HepG2 (cell line): ENCODE data around the gene RAB11FIP5. TPM values are rescaled to one million over a fixed set of nuclear protein-coding genes. Genes with fewer than 3 reads are reported as not detected.

ENCODE experiments used
- DR1 ChIP-seq: sonication (generic); formaldehyde crosslinking; IDR thresholded peaks from 2 replicates; pipeline ENCODE4 v1.8.0; 2021; ENCODE audit warnings: mild to moderate bottlenecking, missing genetic modification reagents, inconsistent platforms
- FOXA1 ChIP-seq, 2 experiments: fragments of 450-650 bp in 1 of 2; sonication (generic) in 1 of 2; formaldehyde crosslinking in 1 of 2; IDR thresholded peaks; 2 replicates each; pipeline versions ENCODE4 v1.4.0 to v1.6.1; 2016 to 2020; ENCODE audit warnings: missing genetic modification reagents in 1 of 2
- NR2F6 ChIP-seq, 2 experiments: IDR thresholded peaks; 2 replicates each; pipeline ENCODE4 v1.6.1; 2016; ENCODE audit warnings: antibody characterized with exemption in 1 of 2, mild to moderate bottlenecking in 1 of 2
- NRL ChIP-seq: sonication (generic); formaldehyde crosslinking; IDR thresholded peaks from 2 replicates; pipeline ENCODE4 v1.5.0; 2020; ENCODE audit warnings: missing genetic modification reagents, mild to moderate bottlenecking, moderate library complexity, borderline replicate concordance
- ONECUT2 ChIP-seq: sonication (generic); formaldehyde crosslinking; IDR thresholded peaks from 2 replicates; pipeline ENCODE4 v1.4.0; 2020; ENCODE audit warnings: missing genetic modification reagents
- TEAD2 ChIP-seq: sonication (generic); formaldehyde crosslinking; IDR thresholded peaks from 2 replicates; pipeline ENCODE4 v1.9.0; 2021; ENCODE audit warnings: missing genetic modification reagents
- ZNF33B ChIP-seq: sonication (generic); formaldehyde crosslinking; IDR thresholded peaks from 2 replicates; pipeline ENCODE4 v1.5.1; 2020; ENCODE audit warnings: mild to moderate bottlenecking, missing genetic modification reagents
- ZNF709 ChIP-seq: sonication (generic); formaldehyde crosslinking; IDR thresholded peaks from 2 replicates; pipeline ENCODE4 v1.5.0; 2020; ENCODE audit warnings: mild to moderate bottlenecking, missing genetic modification reagents
- polyA plus RNA-seq, 8 experiments: library from polyadenylated mRNA; depleted of rRNA in 3 of 8; stranded (reverse) in 7 of 8; unstranded in 1 of 8; fragments of >200 nt; fragmentation: Illumina TruSeq in 4 of 8; extraction: Trizol in 4 of 8; gene quantifications; 2 replicates each; pipeline versions ENCODE4 v1.2.1 to v1.2.3, GENCODE V29; 2011 to 2016; ENCODE audit warnings: low read depth in 4 of 8, missing spikeins in 1 of 8, mixed read lengths in 1 of 8; ENCODE audit not compliant: insufficient read depth in 1 of 8
- total RNA-seq, 5 experiments: library from RNA; depleted of rRNA; stranded (reverse); fragments of >200 nt; fragmentation: Illumina TruSeq; extraction: Trizol; gene quantifications; 2 replicates each; pipeline ENCODE4 v1.2.3, GENCODE V29; 2016; ENCODE audit warnings: low read depth in 1 of 5
- TF ChIP-seq, protein P1 (sequence below), 2 experiments: fragments of 450-650 bp in 1 of 2; sonication (generic) in 1 of 2; formaldehyde crosslinking in 1 of 2; IDR thresholded peaks; 2 replicates each; pipeline versions ENCODE4 v1.6.1 to v1.8.0; 2016 to 2022; ENCODE audit warnings: antibody characterized with exemption in 1 of 2, mild to moderate bottlenecking in 1 of 2, missing genetic modification reagents in 1 of 2
- TF ChIP-seq, protein P2 (sequence below): sonication (generic); formaldehyde crosslinking; IDR thresholded peaks from 2 replicates; pipeline ENCODE4 v1.8.1; 2023; ENCODE audit warnings: mild to moderate bottlenecking, missing genetic modification reagents
- TF ChIP-seq, protein P3 (sequence below): IDR thresholded peaks from 2 replicates; pipeline ENCODE4 v1.6.1; 2016; ENCODE audit warnings: mild to moderate bottlenecking, missing biosample characterization, missing genetic modification reagents
- TF ChIP-seq, protein P4 (sequence below): sonication (generic); formaldehyde crosslinking; conservative IDR thresholded peaks from 2 replicates; pipeline ENCODE4 v1.4.0; 2020; ENCODE audit warnings: missing genetic modification reagents
- TF ChIP-seq, protein P5 (sequence below): IDR thresholded peaks from 2 replicates; pipeline ENCODE4 v1.6.1; 2016

The RAB11FIP5 gene
- total and polyA plus RNA-seq, 2 of the 13 experiments (the other 11 are each of a cell fraction or from before 2014, with no cell fraction given), result 9.4 to 22.9 TPM

DNA sequence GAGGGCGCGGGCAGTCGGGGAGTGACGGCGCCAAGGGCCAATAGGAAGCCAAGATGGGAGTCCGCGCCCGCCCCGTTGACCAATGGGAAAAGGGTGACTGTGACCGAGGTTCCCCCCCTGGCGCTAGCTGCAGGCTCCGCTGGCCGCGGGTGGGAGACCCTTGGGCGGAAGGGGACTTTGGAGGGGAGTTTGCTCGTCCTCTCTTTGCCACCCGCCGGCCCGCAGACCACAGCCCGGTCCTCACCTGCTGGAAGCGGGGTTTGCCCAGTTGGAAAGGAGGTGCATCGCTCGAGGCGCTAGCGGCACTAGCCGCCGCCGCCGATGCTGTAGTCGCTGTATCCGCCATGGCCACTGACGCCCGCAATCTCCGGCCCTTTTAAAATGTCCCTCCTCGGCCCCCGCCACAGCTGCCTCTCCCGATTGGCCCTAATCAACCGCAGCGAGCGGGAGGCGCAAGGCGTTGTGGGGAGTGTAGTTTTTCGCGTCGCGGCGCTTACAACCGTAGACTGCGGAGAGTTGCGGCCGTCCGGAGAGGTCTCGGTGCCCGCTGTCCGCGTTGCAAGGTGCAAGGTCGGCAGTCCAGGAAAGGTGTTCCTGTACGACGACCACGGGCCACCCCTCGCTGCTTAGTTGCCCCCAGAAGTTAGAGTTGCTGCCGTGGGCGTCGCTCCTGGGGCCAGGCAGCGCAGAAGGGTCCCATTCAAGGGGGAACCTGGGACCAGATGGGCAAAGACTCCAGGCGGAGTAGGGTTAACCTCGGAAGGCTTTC lies 41.2 kb downstream of the RAB11FIP5 start, which contains the start of gene SFXN5 (continued):
- TF ChIP-seq, protein P1, sequence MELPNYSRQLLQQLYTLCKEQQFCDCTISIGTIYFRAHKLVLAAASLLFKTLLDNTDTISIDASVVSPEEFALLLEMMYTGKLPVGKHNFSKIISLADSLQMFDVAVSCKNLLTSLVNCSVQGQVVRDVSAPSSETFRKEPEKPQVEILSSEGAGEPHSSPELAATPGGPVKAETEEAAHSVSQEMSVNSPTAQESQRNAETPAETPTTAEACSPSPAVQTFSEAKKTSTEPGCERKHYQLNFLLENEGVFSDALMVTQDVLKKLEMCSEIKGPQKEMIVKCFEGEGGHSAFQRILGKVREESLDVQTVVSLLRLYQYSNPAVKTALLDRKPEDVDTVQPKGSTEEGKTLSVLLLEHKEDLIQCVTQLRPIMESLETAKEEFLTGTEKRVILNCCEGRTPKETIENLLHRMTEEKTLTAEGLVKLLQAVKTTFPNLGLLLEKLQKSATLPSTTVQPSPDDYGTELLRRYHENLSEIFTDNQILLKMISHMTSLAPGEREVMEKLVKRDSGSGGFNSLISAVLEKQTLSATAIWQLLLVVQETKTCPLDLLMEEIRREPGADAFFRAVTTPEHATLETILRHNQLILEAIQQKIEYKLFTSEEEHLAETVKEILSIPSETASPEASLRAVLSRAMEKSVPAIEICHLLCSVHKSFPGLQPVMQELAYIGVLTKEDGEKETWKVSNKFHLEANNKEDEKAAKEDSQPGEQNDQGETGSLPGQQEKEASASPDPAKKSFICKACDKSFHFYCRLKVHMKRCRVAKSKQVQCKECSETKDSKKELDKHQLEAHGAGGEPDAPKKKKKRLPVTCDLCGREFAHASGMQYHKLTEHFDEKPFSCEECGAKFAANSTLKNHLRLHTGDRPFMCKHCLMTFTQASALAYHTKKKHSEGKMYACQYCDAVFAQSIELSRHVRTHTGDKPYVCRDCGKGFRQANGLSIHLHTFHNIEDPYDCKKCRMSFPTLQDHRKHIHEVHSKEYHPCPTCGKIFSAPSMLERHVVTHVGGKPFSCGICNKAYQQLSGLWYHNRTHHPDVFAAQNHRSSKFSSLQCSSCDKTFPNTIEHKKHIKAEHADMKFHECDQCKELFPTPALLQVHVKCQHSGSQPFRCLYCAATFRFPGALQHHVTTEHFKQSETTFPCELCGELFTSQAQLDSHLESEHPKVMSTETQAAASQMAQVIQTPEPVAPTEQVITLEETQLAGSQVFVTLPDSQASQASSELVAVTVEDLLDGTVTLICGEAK (IDR thresholded peaks at IDR 0.05), result no peak
- TF ChIP-seq, protein P1 (CRISPR knock-in tag; IDR thresholded peaks at IDR 0.05), result peak; percentile 72
- TF ChIP-seq, protein P2, sequence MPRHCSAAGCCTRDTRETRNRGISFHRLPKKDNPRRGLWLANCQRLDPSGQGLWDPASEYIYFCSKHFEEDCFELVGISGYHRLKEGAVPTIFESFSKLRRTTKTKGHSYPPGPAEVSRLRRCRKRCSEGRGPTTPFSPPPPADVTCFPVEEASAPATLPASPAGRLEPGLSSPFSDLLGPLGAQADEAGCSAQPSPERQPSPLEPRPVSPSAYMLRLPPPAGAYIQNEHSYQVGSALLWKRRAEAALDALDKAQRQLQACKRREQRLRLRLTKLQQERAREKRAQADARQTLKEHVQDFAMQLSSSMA (CRISPR knock-in tag), result peak; percentile 58
- TF ChIP-seq ZNF709 (peak; percentile 73), TEAD2 (CRISPR knock-in tag) (no peak), NRL (CRISPR knock-in tag) (peak; percentile 87), DR1 (peak; percentile 81), ZNF33B (CRISPR knock-in tag) (peak; percentile 87; the same call in 1 of the 2 replicates), NR2F6 (IDR thresholded peaks at IDR 0.05) (peak; percentile 75), NR2F6 (CRISPR knock-in tag; IDR thresholded peaks at IDR 0.05) (peak; percentile 27), FOXA1 (IDR thresholded peaks at IDR 0.05) (no peak), FOXA1 (CRISPR knock-in tag; IDR thresholded peaks at IDR 0.05) (0 out of 2 replicates have a peak, but pooled peaks have one; percentile 4), ONECUT2 (CRISPR knock-in tag) (no peak)
- TF ChIP-seq, protein P3, sequence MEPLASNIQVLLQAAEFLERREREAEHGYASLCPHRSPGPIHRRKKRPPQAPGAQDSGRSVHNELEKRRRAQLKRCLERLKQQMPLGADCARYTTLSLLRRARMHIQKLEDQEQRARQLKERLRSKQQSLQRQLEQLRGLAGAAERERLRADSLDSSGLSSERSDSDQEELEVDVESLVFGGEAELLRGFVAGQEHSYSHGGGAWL (CRISPR knock-in tag), result 0 out of 2 replicates have a peak, but pooled peaks have one; percentile 35
- TF ChIP-seq, protein P4, sequence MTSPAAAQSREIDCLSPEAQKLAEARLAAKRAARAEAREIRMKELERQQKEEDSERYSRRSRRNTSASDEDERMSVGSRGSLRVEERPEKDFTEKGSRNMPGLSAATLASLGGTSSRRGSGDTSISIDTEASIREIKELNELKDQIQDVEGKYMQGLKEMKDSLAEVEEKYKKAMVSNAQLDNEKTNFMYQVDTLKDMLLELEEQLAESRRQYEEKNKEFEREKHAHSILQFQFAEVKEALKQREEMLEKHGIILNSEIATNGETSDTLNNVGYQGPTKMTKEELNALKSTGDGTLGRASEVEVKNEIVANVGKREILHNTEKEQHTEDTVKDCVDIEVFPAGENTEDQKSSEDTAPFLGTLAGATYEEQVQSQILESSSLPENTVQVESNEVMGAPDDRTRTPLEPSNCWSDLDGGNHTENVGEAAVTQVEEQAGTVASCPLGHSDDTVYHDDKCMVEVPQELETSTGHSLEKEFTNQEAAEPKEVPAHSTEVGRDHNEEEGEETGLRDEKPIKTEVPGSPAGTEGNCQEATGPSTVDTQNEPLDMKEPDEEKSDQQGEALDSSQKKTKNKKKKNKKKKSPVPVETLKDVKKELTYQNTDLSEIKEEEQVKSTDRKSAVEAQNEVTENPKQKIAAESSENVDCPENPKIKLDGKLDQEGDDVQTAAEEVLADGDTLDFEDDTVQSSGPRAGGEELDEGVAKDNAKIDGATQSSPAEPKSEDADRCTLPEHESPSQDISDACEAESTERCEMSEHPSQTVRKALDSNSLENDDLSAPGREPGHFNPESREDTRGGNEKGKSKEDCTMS, result no peak
- TF ChIP-seq, protein P5, sequence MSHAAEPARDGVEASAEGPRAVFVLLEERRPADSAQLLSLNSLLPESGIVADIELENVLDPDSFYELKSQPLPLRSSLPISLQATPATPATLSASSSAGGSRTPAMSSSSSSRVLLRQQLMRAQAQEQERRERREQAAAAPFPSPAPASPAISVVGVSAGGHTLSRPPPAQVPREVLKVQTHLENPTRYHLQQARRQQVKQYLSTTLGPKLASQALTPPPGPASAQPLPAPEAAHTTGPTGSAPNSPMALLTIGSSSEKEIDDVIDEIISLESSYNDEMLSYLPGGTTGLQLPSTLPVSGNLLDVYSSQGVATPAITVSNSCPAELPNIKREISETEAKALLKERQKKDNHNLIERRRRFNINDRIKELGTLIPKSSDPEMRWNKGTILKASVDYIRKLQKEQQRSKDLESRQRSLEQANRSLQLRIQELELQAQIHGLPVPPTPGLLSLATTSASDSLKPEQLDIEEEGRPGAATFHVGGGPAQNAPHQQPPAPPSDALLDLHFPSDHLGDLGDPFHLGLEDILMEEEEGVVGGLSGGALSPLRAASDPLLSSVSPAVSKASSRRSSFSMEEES, result 0 out of 2 replicates have a peak, but pooled peaks have one; percentile 8
